PC-9 (cell line): ENCODE data around the gene PPP1R9A. TPM values are rescaled to one million over a fixed set of nuclear protein-coding genes. Genes with fewer than 3 reads are reported as not detected.
"Not testable (repeated sequence)": the region's sequence is repeated elsewhere in the genome, so short reads cannot be mapped to it uniquely, and the experiment has no call there.

ENCODE experiments used
- BruUV-seq: library from RNA; stranded (reverse); fragments of 400-500 nt; replicated peaks from 2 replicates; lab custom pipeline; 2021; lab: Mats Ljungman, UMichigan
- CTCF ChIA-PET: fragments of 300-600 bp; sonication (Branson Sonifier 250); formaldehyde crosslinking; loops from one replicate; lab custom pipeline; 2022; ENCODE audit warnings: antibody characterized with exemption; lab: Charles Lee
- POLR2A ChIA-PET: fragments of 300-600 bp; sonication (Branson Sonifier 250); formaldehyde crosslinking; loops from one replicate; lab custom pipeline; 2022; ENCODE audit warnings: antibody characterized with exemption; ENCODE audit not compliant: unreplicated experiment; lab: Charles Lee
- DNase-seq, 2 experiments: peaks; one replicate each; pipeline versions ENCODE4 v3.0.0 to v3.0.0-alpha.2; 2015 to 2022; ENCODE audit warnings: mixed read lengths in 1 of 2
- H2AFZ ChIP-seq: fragments of 200-600 bp; sonication (generic); 2 replicates; pipeline ENCODE4 v1.8.1; 2017; ENCODE audit warnings: antibody characterized with exemption
- H3F3A ChIP-seq: fragments of 200-600 bp; sonication (generic); 2 replicates; pipeline ENCODE4 v1.8.1; 2017; ENCODE audit warnings: antibody characterized with exemption, mild to moderate bottlenecking, low read depth; ENCODE audit not compliant: insufficient read depth
- H3K27ac ChIP-seq: fragments of 200-600 bp; sonication (generic); 2 replicates; pipeline ENCODE4 v1.6.1; 2016; ENCODE audit warnings: mixed run types
- H3K27me3 ChIP-seq: fragments of 200-600 bp; sonication (generic); 2 replicates; pipeline ENCODE4 v1.6.1; 2016; ENCODE audit warnings: low read depth, mixed run types; ENCODE audit not compliant: insufficient read depth
- H3K36me3 ChIP-seq: fragments of 200-600 bp; sonication (generic); 2 replicates; pipeline ENCODE4 v1.6.1; 2016; ENCODE audit warnings: low read depth, mixed run types
- H3K4me1 ChIP-seq: fragments of 200-600 bp; sonication (generic); replicated peaks from 2 replicates; pipeline ENCODE4 v1.6.1; 2016; ENCODE audit warnings: mixed run types; ENCODE audit not compliant: insufficient read depth
- H3K4me2 ChIP-seq: fragments of 200-600 bp; sonication (generic); 2 replicates; pipeline ENCODE4 v1.6.1; 2017; ENCODE audit warnings: mixed run types
- H3K4me3 ChIP-seq: fragments of 200-600 bp; sonication (generic); 2 replicates; pipeline ENCODE4 v1.6.1; 2016; ENCODE audit warnings: mixed run types
- H3K79me2 ChIP-seq: fragments of 200-600 bp; sonication (generic); 2 replicates; pipeline ENCODE4 v1.6.1; 2017; ENCODE audit warnings: low read depth, mixed run types
- H3K9me2 ChIP-seq: fragments of 200-600 bp; sonication (generic); 2 replicates; pipeline ENCODE4 v1.8.1; 2017; ENCODE audit warnings: mild to moderate bottlenecking; ENCODE audit not compliant: insufficient read depth
- H3K9me3 ChIP-seq: fragments of 200-600 bp; sonication (generic); 2 replicates; pipeline ENCODE4 v1.8.1; 2016; ENCODE audit warnings: low read depth; ENCODE audit not compliant: insufficient read depth
- H4K20me1 ChIP-seq: fragments of 200-600 bp; sonication (generic); 2 replicates; pipeline ENCODE4 v1.8.1; 2017; ENCODE audit not compliant: insufficient read depth
- EZH2 ChIP-seq: fragments of 200-600 bp; sonication (generic); IDR thresholded peaks from 2 replicates; pipeline ENCODE4 v1.8.0; 2017; ENCODE audit warnings: antibody characterized with exemption, low read depth
- intact Hi-C: fragments of 100-400 bp; cut with micrococcal nuclease; formaldehyde crosslinking; loops from one replicate; pipeline ENCODE4 v1.10.0; 2022; ENCODE audit not compliant: unreplicated experiment
- total RNA-seq: library from RNA; stranded (reverse); gene quantifications from 2 replicates; pipeline ENCODE4 v1.2.3, GENCODE V29; 2021
- TF ChIP-seq, protein P1 (sequence below): fragments of 200-600 bp; sonication (generic); conservative IDR thresholded peaks from 2 replicates; pipeline ENCODE4 v1.6.1; 2017; ENCODE audit warnings: mixed run types, antibody characterized with exemption, mild to moderate bottlenecking, moderate library complexity

Gene PPP1R9A
- total RNA-seq, 1 experiment from 2014 or later: 11.5 TPM

DNA sequence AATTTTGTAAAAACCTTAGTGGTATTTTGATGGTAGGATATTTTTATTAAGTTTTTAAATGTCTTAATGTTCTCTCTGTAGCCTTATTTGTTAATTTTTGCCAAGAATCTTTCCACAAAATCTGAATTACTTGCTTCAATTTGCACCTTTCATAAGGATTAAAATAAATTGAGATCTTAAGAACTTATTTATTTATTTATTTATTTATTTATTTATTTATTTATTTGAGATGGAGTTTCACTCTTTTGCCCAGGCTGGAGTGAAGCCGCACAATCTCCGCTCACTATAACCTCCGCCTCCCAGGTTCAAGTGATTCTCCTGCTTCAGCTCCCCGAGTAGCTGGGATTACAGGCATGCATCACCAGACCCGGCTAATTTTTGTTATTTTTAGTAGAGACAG, 98.6 kb downstream of the PPP1R9A start:
- ChIA-PET POLR2A (no interaction called here), CTCF (no interaction called here)
- no peak overlapping the region for H3K4me2 ChIP-seq
- H3K9me2 ChIP-seq: no peaks in the 10 kb centered on the region
- no peaks in the 10 kb centered on the region for H3K79me2 ChIP-seq
- no peaks in the 10 kb centered on the region for H3F3A ChIP-seq
- BruUV-seq: no TSS peak
- H3K4me1 ChIP-seq: no peaks in the 10 kb centered on the region
- H3K27ac ChIP-seq: no peak overlapping the region
- intact Hi-C loops: no loop called here
- H2AFZ ChIP-seq: no peak overlapping the region
- DNase-seq: no peak
- no peaks in the 10 kb centered on the region for H4K20me1 ChIP-seq
- H3K9me3 ChIP-seq: peaks cover 2% of the 10 kb centered on the region; the same call in 1 of the 2 replicates
- no peaks in the 10 kb centered on the region for H3K27me3 ChIP-seq
- TF ChIP-seq EZH2: no peak
- TF ChIP-seq, protein P1, sequence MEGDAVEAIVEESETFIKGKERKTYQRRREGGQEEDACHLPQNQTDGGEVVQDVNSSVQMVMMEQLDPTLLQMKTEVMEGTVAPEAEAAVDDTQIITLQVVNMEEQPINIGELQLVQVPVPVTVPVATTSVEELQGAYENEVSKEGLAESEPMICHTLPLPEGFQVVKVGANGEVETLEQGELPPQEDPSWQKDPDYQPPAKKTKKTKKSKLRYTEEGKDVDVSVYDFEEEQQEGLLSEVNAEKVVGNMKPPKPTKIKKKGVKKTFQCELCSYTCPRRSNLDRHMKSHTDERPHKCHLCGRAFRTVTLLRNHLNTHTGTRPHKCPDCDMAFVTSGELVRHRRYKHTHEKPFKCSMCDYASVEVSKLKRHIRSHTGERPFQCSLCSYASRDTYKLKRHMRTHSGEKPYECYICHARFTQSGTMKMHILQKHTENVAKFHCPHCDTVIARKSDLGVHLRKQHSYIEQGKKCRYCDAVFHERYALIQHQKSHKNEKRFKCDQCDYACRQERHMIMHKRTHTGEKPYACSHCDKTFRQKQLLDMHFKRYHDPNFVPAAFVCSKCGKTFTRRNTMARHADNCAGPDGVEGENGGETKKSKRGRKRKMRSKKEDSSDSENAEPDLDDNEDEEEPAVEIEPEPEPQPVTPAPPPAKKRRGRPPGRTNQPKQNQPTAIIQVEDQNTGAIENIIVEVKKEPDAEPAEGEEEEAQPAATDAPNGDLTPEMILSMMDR: no peak
- H3K36me3 ChIP-seq: no peaks in the 10 kb centered on the region
- H3K4me3 ChIP-seq: no peak overlapping the region

DNA sequence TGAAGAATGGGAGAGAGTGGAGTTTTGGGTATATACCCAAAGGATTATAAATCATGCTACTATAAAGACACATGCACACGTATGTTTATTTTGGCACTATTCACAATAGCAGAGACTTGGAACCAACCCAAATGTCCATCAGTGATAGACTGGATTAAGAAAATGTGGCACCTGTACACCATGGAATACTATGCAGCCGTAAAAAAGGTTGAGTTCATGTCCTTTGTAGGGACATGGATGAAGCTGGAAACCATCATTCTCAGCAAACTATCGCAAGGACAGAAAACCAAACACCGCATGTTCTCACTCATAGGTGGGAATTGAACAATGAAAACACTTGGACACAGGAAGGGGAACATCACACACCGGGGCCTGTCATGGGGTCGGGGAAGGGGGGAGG, 101.4 kb downstream of the PPP1R9A start:
- H3K4me2 ChIP-seq, POLR2A ChIA-PET, H3K27ac ChIP-seq, H3K4me1 ChIP-seq, H4K20me1 ChIP-seq, H3F3A ChIP-seq, BruUV-seq, DNase-seq, H3K36me3 ChIP-seq, H3K27me3 ChIP-seq, H3K9me2 ChIP-seq, H3K79me2 ChIP-seq, H2AFZ ChIP-seq, intact Hi-C loops, H3K4me3 ChIP-seq, CTCF ChIA-PET, H3K9me3 ChIP-seq: not testable (repeated sequence)

DNA sequence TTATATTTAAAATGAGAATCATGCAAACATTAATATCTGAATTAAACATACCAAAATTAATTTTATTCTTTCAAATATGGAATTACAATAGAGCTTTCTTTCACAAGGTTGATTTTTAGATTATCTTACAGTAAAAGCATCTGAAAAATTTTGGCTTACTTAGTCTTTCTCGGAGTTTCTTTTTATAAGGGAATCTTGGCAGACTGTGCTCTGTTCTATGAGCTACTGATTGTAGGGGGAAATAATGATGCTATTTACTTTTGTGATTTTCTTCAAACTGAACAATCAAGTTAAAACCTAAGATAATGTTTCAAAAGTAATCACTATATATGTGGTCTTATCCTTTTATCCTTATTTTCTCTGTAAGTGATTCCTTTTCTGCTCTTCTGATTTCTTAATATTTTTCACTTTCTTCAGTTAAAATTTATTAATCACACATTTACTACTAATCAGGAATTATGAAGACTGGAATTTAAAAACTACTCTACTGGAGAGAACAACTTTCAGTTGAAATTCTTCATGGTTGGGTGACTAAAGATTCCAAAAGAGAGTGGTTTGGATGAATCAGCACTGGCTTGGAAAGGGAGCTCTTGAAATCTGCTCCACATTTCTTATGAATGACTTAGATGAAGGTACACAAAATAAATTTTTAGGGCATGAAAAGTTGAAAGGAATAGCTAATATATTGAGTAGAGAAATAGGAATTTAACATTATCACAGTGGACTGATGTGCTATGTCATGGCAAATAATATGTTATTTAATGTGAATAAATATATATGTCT, 103.9 kb downstream of the PPP1R9A start:
- Histone ChIP-seq H3K4me3 (no peak overlapping the region), H3K9me2 (no peaks in the 10 kb centered on the region), H3K4me1 (peaks cover 10% of the 10 kb centered on the region; the same call in 1 of the 2 replicates), H3K27ac (no peak overlapping the region), H3K4me2 (no peak overlapping the region), H4K20me1 (no peaks in the 10 kb centered on the region), H3K9me3 (peaks cover 4% of the 10 kb centered on the region; the same call in 1 of the 2 replicates), H3F3A (no peaks in the 10 kb centered on the region), H3K27me3 (no peaks in the 10 kb centered on the region), H3K79me2 (no peaks in the 10 kb centered on the region), H3K36me3 (no peaks in the 10 kb centered on the region), H2AFZ (no peak overlapping the region)
- intact Hi-C loops: no loop called here
- ChIA-PET POLR2A (interaction anchor here (0.5 kb wide), 1 partner anchor 1470 kb away, joined by 5 read pairs; no protein-coding TSS in a partner anchor), CTCF (no interaction called here)
- peak in 1 of 2 experiments; percentile 62 for DNase-seq
- no peak for TF ChIP-seq EZH2
- no TSS peak for BruUV-seq

DNA sequence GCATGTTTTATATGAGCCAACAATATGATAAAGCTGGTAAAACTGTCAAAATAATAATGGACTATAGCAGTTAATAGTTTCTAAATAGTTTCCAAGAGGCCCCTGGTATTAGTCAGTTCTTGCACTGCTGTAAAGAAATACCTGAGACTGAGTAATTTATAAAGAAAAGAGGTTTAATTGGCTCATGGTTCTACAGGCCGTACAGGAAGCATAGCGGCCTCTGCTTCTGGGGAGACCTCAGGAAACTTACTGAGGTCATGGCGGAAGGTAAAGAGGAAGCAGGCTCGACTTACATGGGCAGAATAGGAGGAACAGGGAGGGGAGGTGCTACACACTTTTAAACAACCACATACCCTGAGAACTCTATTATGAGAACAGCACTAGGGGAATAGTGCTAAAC, 104.6 kb downstream of the PPP1R9A start:
- TF ChIP-seq, protein P1: no peak
- DNase-seq: no peak
- ChIA-PET POLR2A (interaction anchor here (0.5 kb wide), 1 partner anchor 1470 kb away, joined by 5 read pairs; no protein-coding TSS in a partner anchor), CTCF (no interaction called here)
- H3K79me2 ChIP-seq: no peaks in the 10 kb centered on the region
- no peaks in the 10 kb centered on the region for H3K9me2 ChIP-seq
- H3K27ac ChIP-seq: no peak overlapping the region
- H3K27me3 ChIP-seq: no peaks in the 10 kb centered on the region
- H3K4me3 ChIP-seq: no peak overlapping the region
- H3K36me3 ChIP-seq: no peaks in the 10 kb centered on the region
- H2AFZ ChIP-seq: no peak overlapping the region
- H4K20me1 ChIP-seq: no peaks in the 10 kb centered on the region
- no TSS peak for BruUV-seq
- H3K9me3 ChIP-seq: peaks cover 4% of the 10 kb centered on the region; the same call in 1 of the 2 replicates
- H3K4me2 ChIP-seq: no peak overlapping the region
- H3K4me1 ChIP-seq: peaks cover 10% of the 10 kb centered on the region; the same call in 1 of the 2 replicates
- intact Hi-C loops: no loop called here
- no peaks in the 10 kb centered on the region for H3F3A ChIP-seq
